ENCODE results near the gene TMEM222.

Gene TMEM222

DNA sequence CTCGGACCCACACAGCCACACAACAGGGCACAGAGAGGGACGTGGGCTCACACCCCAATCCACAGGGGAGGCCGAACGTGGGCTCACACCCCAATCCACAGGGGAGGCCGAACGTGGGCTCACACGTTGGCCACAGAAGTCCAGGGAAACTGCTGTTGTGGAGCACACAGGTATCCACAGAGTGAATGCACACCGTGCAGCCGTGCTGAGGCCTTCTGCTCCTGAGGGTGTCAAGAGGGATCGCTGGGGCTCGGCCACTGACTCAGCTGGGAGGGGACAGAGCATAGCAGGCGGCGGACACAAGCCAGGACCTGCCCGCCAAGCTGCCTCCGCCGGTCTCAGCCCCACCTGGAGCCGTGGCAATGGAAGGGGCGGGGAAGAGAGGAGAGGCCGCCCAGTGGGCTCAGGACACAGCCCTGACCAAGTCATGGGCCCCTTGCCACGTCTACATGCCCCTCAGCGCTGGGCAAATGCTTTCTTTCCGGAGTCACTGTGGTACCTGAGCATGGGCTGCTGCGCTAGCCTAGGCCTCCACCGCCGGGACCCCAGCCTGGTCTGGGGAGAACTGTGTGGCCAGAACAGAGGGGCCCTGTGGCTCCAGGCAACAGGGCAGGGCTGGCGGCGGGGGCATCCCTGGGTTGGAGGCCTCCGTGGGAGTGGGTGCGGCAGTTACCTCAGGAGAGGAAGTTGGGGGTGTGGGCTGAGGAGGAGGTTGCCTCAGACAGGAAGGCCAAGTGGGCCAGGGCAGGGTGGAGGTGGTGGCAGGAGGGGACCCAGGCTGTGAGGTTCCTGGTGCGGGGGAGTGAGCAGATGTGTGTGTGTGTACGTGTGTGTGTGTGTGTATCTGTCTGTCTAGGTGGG is 21.0 kb downstream of the TMEM222 start:
- DNase-seq = peak; percentile 87

DNA sequence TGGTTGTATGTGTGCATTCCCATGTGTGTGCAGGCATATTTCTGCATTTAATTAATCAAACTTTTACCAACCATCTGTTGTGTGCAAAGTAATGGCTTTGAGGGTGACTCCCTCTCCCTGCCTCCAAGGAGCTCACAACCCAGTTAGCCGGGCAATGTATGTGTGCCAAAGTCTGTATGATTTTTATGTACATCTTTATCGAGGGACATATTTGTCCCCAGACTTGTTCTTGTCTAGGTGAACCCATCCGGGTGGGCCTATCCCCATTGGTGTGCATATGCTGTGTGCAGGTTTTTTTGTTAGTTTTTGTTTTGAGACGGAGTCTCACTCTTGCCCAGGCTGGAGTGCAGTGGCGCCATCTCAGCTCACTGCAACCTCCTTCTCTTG is 21.7 kb downstream of the TMEM222 start:
- no peak for DNase-seq

DNA sequence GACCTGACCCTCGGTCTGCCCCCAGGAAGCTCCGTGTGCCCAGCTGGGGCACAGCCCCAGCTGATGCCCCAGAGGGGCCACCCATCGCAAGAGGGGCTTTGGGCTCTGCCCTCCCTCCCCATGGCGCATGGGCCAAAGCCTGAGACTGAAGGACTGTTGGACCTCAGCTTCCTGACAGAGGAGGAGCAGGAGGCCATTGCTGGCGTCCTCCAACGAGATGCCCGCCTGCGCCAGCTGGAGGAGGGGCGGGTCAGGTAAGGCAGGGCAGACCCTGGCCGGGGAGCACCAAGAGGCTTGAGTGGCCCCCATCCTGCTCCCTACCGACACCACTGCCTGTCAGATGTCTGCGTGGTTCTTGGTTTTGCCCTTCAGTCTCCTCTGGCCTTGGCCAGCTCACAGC is 23.3 kb downstream of the TMEM222 start:
- no peak for DNase-seq

DNA sequence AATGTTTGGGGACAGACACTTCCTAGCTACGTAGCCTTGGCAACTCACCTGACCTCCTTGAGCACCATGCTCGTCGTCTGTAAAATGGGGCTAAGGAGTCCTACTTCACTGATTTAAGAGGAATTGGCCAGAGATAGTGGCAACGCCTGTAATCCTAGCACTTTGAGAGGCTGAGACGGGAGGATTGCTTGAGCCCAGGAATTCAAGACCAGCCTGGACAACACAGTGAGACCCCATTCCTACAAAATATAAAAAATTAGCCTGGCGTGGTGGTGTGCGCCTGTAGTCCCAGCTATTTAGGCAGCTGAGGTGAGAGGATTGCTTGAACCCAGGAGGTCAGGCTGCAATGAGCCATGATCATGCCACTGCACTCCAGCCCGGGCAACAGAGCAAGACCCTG is 24.4 kb downstream of the TMEM222 start:
- DNase-seq = no peak

- DNase-seq = no peak
Observed at GRCh38 chr1:27346991-27347624, 25.1 kb downstream of the TMEM222 start.

GRCh38 chr1:27348861-27349783 is 27.2 kb downstream of the TMEM222 start:
- peak; percentile 48 for DNase-seq

- peak; percentile 19 for DNase-seq
Observed at GRCh38 chr1:27349784-27350662, 28.1 kb downstream of the TMEM222 start.

GRCh38 chr1:27350663-27351540 is 28.9 kb downstream of the TMEM222 start:
- no peak for DNase-seq

GRCh38 chr1:27351541-27352107 is 29.7 kb downstream of the TMEM222 start:
- no peak for DNase-seq

- DNase-seq = no peak
Observed at GRCh38 chr1:27353166-27353565, 31.2 kb downstream of the TMEM222 start.

DNA sequence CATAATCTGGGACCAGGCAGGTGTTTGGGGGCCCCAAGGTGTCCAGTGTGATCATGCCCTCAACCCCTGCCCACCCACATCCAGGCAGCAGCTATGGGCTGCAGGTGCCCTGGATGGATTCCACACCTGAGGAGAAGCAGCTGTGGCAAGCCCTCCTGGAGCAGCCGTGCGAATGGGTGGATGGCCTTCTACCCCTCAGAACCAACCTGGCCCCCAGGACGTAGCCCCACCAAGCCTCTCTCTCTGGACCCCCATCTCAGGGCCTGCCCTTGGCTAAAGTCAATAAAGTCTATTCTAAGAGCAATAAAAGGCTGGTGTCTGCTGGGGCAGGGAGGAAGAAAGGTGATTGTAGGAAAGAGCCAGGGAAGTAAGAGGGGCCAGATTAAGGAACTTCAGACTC is 31.7 kb downstream of the TMEM222 start:
- no peak for DNase-seq

GRCh38 chr1:27355683-27356082 is 33.7 kb downstream of the TMEM222 start:
- DNase-seq = no peak

- DNase-seq = no peak
Observed at GRCh38 chr1:27356277-27356618, 34.3 kb downstream of the TMEM222 start.

GRCh38 chr1:27356619-27357280 is 34.8 kb downstream of the TMEM222 start:
- peak; percentile 61 for DNase-seq

GRCh38 chr1:27357281-27358037 is 35.5 kb downstream of the TMEM222 start:
- peak; percentile 86 for DNase-seq

- DNase-seq = no peak
Observed at GRCh38 chr1:27358038-27358927, 36.3 kb downstream of the TMEM222 start.

- no peak for DNase-seq
Observed at GRCh38 chr1:27358928-27359313, 37.0 kb downstream of the TMEM222 start.

DNA sequence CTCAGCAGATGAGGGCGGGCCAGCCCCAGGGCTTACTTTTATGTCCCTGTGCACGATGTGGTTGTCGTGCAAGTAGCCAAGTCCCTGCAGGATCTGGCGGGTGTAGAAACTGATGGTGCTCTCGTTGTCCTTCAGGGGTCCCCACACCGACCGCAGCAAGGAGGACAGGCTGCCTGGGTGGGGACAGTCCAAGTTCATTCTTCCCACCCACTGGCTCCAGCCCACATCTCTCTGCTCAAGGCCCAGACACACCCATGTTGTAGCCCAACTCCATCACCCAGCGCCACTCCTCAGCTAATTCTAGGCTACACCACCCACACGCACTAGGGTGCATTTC is 37.8 kb downstream of the TMEM222 start:
- DNase-seq = no peak
